ENCODE measurements around the gene TMEM170A.

- no peak for TF ChIP-seq CTCF (IDR thresholded peaks at IDR 0.05)
- TF ChIP-seq EZH2 (IDR thresholded peaks at IDR 0.05; ENCODE audit: borderline replicate concordance, insufficient read depth, low read depth, low read length, poor library complexity, severe bottlenecking) = no peak
Measured at GRCh38 chr16:75479421-75479990, 15.0 kb upstream of the TMEM170A start.

Measured in B cell (primary cell).